ENCODE data around the gene LTBP4. TPM values are rescaled to one million over a fixed set of nuclear protein-coding genes. Genes with fewer than 3 reads are reported as not detected.
"Not testable (repeated sequence)": the region's sequence is repeated elsewhere in the genome, so short reads cannot be mapped to it uniquely, and the experiment has no call there.

The LTBP4 gene
- total RNA-seq, 1 experiment from 2014 or later, result 9.6 TPM

DNA sequence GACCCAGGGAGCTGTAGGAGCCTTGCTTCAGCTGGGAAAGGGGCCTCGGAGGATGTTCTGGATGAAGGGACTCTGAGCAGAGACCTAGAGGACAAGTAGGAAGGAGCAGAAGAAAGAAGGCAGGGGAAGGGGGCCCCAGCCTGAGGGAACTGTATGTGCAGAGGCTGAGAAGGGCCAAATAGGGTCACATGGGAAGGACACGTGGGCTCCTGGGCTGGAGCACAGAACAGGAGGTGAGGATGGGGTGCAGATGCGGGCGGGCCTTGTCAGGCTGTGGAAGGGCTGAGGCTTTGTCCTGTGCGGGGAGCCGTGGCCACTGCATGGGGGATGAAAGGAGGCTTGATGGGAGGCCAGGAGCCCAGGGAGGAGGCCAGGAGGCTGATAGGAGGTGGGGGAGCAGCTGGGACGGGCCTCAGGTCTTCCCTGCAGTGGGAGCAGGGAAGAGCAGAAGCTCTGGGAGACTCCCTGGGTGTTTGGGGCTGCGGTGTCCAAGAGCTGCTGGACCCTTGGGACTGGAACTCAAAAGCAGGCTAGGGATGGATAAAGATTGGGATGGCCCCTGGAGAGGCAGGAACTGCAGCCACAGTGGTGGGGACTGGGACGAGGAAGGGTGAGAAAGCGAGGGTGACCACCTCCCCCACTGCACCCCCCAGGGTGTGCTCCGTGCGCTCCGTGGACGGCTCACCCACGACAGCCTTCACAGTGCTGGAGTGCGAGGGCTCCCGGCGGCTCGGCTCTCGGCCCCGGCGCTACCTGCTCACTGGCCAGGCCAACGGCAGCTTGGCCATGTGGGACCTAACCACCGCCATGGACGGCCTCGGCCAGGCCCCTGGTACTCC lies 11.4 kb upstream of the LTBP4 start:
- Histone ChIP-seq H3K27ac (ENCODE audit: low read length) (no peak overlapping the region), H2AFZ (ENCODE audit: low read length) (no peak overlapping the region), H3K9me2 (replicated peaks; ENCODE audit: insufficient read depth, low read length) (no peaks in the 10 kb centered on the region), H3K4me2 (ENCODE audit: low read depth, low read length, poor library complexity, severe bottlenecking) (no peak overlapping the region), H3K9ac (ENCODE audit: low read length) (no peak overlapping the region), H3K9me3 (ENCODE audit: low read length) (no peaks in the 10 kb centered on the region), H3K36me3 (ENCODE audit: insufficient read depth, low read length) (peaks cover 5% of the 10 kb centered on the region), H4K20me1 (ENCODE audit: insufficient read depth, low read depth, low read length) (no peaks in the 10 kb centered on the region), H3K79me2 (ENCODE audit: low read length) (no peaks in the 10 kb centered on the region), H3K27me3 (ENCODE audit: low read length) (no peaks in the 10 kb centered on the region), H3K4me3 (ENCODE audit: low read length) (no peak overlapping the region), H3K4me1 (ENCODE audit: low read length) (peaks cover 14% of the 10 kb centered on the region)
- no peak for DNase-seq

GRCh38 chr19:40590464-40591265 lies 10.5 kb upstream of the LTBP4 start:
- no peak overlapping the region for H3K27ac ChIP-seq (ENCODE audit: low read length)
- no peaks in the 10 kb centered on the region for H3K9me3 ChIP-seq (ENCODE audit: low read length)
- H3K4me3 ChIP-seq (ENCODE audit: low read length), result no peak overlapping the region
- no peaks in the 10 kb centered on the region for H3K79me2 ChIP-seq (ENCODE audit: low read length)
- DNase-seq, result no peak
- no peaks in the 10 kb centered on the region for H4K20me1 ChIP-seq (ENCODE audit: insufficient read depth, low read depth, low read length)
- no peak overlapping the region for H2AFZ ChIP-seq (ENCODE audit: low read length)
- no peaks in the 10 kb centered on the region for H3K9me2 ChIP-seq (replicated peaks; ENCODE audit: insufficient read depth, low read length)
- H3K36me3 ChIP-seq (ENCODE audit: insufficient read depth, low read length), result peaks cover 5% of the 10 kb centered on the region
- H3K4me1 ChIP-seq (ENCODE audit: low read length), result peaks cover 18% of the 10 kb centered on the region
- H3K9ac ChIP-seq (ENCODE audit: low read length), result no peak overlapping the region
- H3K27me3 ChIP-seq (ENCODE audit: low read length), result no peaks in the 10 kb centered on the region
- no peak overlapping the region for H3K4me2 ChIP-seq (ENCODE audit: low read depth, low read length, poor library complexity, severe bottlenecking)

GRCh38 chr19:40591724-40592123 lies 9.4 kb upstream of the LTBP4 start:
- not testable (repeated sequence) for H3K4me3 ChIP-seq (ENCODE audit: low read length); H3K9me2 ChIP-seq (replicated peaks; ENCODE audit: insufficient read depth, low read length); DNase-seq

DNA sequence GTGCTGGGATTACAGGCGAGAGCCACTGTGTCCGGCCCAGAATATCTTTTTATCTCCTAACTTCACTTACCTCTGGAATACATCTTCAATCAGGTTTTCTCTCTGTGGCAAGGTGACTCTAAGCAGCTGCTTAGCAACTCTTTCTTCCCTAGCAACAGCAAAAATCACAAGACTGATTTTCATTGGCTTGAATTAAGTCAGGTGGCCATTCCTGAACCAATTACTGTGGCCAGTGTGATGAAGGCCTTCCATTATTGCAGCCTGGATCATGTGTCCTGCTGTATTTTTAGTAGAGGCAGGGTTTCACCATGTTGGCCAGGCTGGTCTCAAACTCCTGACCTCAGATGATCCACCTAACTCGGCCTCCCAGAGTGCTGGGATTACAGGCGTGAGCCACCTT lies 9.0 kb upstream of the LTBP4 start:
- Histone ChIP-seq H3K4me3 (ENCODE audit: low read length) (no peak overlapping the region), H3K36me3 (ENCODE audit: insufficient read depth, low read length) (no peaks in the 10 kb centered on the region), H3K4me2 (ENCODE audit: low read depth, low read length, poor library complexity, severe bottlenecking) (peak overlapping the region; percentile 28), H4K20me1 (ENCODE audit: insufficient read depth, low read depth, low read length) (no peaks in the 10 kb centered on the region), H2AFZ (ENCODE audit: low read length) (no peak overlapping the region), H3K79me2 (ENCODE audit: low read length) (no peaks in the 10 kb centered on the region), H3K9me2 (replicated peaks; ENCODE audit: insufficient read depth, low read length) (no peaks in the 10 kb centered on the region), H3K27me3 (ENCODE audit: low read length) (no peaks in the 10 kb centered on the region), H3K9ac (ENCODE audit: low read length) (no peak overlapping the region), H3K4me1 (ENCODE audit: low read length) (peaks cover 18% of the 10 kb centered on the region), H3K27ac (ENCODE audit: low read length) (no peak overlapping the region; the same call in 1 of the 2 replicates), H3K9me3 (ENCODE audit: low read length) (no peaks in the 10 kb centered on the region)
- peak; percentile 95 for DNase-seq

More at GRCh38 chr19:40591724-40592123, 9.4 kb upstream of the LTBP4 start:
- H2AFZ ChIP-seq (ENCODE audit: low read length); H3K36me3 ChIP-seq (ENCODE audit: insufficient read depth, low read length); H4K20me1 ChIP-seq (ENCODE audit: insufficient read depth, low read depth, low read length); H3K79me2 ChIP-seq (ENCODE audit: low read length); H3K4me2 ChIP-seq (ENCODE audit: low read depth, low read length, poor library complexity, severe bottlenecking); H3K9ac ChIP-seq (ENCODE audit: low read length); H3K27me3 ChIP-seq (ENCODE audit: low read length); H3K9me3 ChIP-seq (ENCODE audit: low read length); H3K27ac ChIP-seq (ENCODE audit: low read length): not testable (repeated sequence)
- H3K4me1 ChIP-seq (ENCODE audit: low read length), result peaks cover 18% of the 10 kb centered on the region

DNA sequence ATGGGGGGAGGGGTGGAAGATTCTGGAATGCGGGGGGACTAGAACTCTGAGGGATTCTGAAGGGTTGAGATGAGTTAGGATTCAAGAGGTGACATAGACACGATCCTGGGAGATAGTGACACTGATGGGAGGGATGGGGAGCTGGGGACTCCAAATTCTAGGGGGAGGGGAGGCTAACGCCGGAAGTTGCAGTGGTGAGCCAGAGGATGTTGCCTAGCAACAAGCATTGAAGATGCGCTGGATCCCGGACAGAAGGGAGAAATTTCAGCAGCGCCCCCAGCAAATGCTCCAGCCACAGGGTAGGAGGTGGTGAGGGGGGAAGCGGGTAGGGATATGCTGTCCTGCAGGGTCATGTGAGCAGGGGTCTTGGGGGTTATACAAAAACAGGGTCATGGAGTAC lies 6.9 kb upstream of the LTBP4 start:
- Histone ChIP-seq H3K79me2 (ENCODE audit: low read length) (no peaks in the 10 kb centered on the region), H4K20me1 (ENCODE audit: insufficient read depth, low read depth, low read length) (0 out of 2 replicates have a peak, but pooled peaks cover 4% of the 10 kb centered on the region), H3K4me3 (ENCODE audit: low read length) (peak overlapping the region; percentile 47; the same call in 1 of the 2 replicates), H3K27me3 (ENCODE audit: low read length) (no peaks in the 10 kb centered on the region), H3K9me2 (replicated peaks; ENCODE audit: insufficient read depth, low read length) (no peaks in the 10 kb centered on the region), H2AFZ (ENCODE audit: low read length) (peak overlapping the region; percentile 21), H3K4me1 (ENCODE audit: low read length) (peaks cover 27% of the 10 kb centered on the region), H3K9ac (ENCODE audit: low read length) (0 out of 2 replicates have a peak overlapping the region, but pooled peaks have one; percentile 27), H3K36me3 (ENCODE audit: insufficient read depth, low read length) (no peaks in the 10 kb centered on the region), H3K4me2 (ENCODE audit: low read depth, low read length, poor library complexity, severe bottlenecking) (peak overlapping the region; percentile 59), H3K9me3 (ENCODE audit: low read length) (no peaks in the 10 kb centered on the region), H3K27ac (ENCODE audit: low read length) (no peak overlapping the region)
- DNase-seq, result peak; percentile 75

GRCh38 chr19:40594657-40595091 lies 6.5 kb upstream of the LTBP4 start:
- Histone ChIP-seq H3K4me3 (ENCODE audit: low read length) (peak overlapping the region; percentile 47; the same call in 1 of the 2 replicates), H2AFZ (ENCODE audit: low read length) (peak overlapping the region; percentile 21)
- no peak for DNase-seq

DNA sequence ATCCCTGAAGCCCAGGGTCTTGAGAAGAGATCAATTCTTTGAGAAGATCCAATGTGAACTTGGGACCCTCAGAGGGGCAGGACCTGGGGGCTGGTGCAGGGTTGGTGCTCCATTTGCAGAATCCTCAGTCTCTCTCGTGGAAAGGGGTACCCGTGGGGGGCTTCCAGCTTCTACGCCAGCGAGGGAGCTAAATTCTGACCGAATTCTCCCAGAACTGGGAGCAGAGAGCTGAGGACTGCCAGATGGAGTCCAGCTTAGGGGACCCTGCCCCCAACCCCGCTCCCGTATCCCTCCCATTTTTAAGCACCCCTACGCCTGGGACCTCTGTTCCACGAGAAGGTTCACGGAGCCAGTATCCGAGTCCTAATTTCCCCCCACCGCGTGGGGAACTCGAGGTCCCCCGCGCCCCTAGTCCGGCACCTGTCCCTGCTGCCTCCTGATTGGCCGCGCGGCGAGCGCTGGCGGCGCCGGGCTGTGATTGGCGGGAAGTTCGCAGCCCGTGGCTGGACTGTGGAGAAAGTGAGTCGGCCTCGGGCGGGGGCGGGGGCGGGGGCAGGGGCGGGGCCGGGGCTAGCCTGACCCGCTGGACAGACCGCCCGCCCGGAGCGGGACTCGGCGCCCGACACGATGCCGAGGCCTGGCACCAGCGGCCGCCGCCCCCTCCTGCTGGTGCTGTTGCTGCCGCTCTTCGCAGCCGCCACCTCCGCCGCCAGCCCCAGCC lies 4.4 kb upstream of the LTBP4 start:
- no peak overlapping the region for H3K4me3 ChIP-seq (ENCODE audit: low read length)
- no peak overlapping the region for H3K4me2 ChIP-seq (ENCODE audit: low read depth, low read length, poor library complexity, severe bottlenecking)
- 0 out of 2 replicates have a peak, but pooled peaks cover 4% of the 10 kb centered on the region for H4K20me1 ChIP-seq (ENCODE audit: insufficient read depth, low read depth, low read length)
- H3K36me3 ChIP-seq (ENCODE audit: insufficient read depth, low read length), result no peaks in the 10 kb centered on the region
- DNase-seq, result no peak
- no peak overlapping the region for H3K9ac ChIP-seq (ENCODE audit: low read length)
- H3K27ac ChIP-seq (ENCODE audit: low read length), result no peak overlapping the region
- H3K79me2 ChIP-seq (ENCODE audit: low read length), result no peaks in the 10 kb centered on the region
- H3K9me2 ChIP-seq (replicated peaks; ENCODE audit: insufficient read depth, low read length), result no peaks in the 10 kb centered on the region
- peaks cover 40% of the 10 kb centered on the region for H3K4me1 ChIP-seq (ENCODE audit: low read length)
- no peak overlapping the region for H2AFZ ChIP-seq (ENCODE audit: low read length)
- no peaks in the 10 kb centered on the region for H3K9me3 ChIP-seq (ENCODE audit: low read length)
- no peaks in the 10 kb centered on the region for H3K27me3 ChIP-seq (ENCODE audit: low read length)

More at GRCh38 chr19:40594657-40595091, 6.5 kb upstream of the LTBP4 start:
- H3K4me2 ChIP-seq (ENCODE audit: low read depth, low read length, poor library complexity, severe bottlenecking), result peak overlapping the region; percentile 59
- no peak overlapping the region for H3K27ac ChIP-seq (ENCODE audit: low read length)
- H3K9me2 ChIP-seq (replicated peaks; ENCODE audit: insufficient read depth, low read length), result no peaks in the 10 kb centered on the region
- no peaks in the 10 kb centered on the region for H3K27me3 ChIP-seq (ENCODE audit: low read length)
- no peaks in the 10 kb centered on the region for H3K79me2 ChIP-seq (ENCODE audit: low read length)
- H4K20me1 ChIP-seq (ENCODE audit: insufficient read depth, low read depth, low read length), result 0 out of 2 replicates have a peak, but pooled peaks cover 4% of the 10 kb centered on the region
- peak overlapping the region; percentile 27; the same call in 1 of the 2 replicates for H3K9ac ChIP-seq (ENCODE audit: low read length)
- H3K9me3 ChIP-seq (ENCODE audit: low read length), result no peaks in the 10 kb centered on the region
- no peaks in the 10 kb centered on the region for H3K36me3 ChIP-seq (ENCODE audit: insufficient read depth, low read length)
- H3K4me1 ChIP-seq (ENCODE audit: low read length), result peaks cover 31% of the 10 kb centered on the region
